ENCODE results near the gene TULP1. TPM values are rescaled to one million over a fixed set of nuclear protein-coding genes. Genes with fewer than 3 reads are reported as not detected.

Gene TULP1
- total RNA-seq, 1 experiment from 2014 or later, result not detected

DNA sequence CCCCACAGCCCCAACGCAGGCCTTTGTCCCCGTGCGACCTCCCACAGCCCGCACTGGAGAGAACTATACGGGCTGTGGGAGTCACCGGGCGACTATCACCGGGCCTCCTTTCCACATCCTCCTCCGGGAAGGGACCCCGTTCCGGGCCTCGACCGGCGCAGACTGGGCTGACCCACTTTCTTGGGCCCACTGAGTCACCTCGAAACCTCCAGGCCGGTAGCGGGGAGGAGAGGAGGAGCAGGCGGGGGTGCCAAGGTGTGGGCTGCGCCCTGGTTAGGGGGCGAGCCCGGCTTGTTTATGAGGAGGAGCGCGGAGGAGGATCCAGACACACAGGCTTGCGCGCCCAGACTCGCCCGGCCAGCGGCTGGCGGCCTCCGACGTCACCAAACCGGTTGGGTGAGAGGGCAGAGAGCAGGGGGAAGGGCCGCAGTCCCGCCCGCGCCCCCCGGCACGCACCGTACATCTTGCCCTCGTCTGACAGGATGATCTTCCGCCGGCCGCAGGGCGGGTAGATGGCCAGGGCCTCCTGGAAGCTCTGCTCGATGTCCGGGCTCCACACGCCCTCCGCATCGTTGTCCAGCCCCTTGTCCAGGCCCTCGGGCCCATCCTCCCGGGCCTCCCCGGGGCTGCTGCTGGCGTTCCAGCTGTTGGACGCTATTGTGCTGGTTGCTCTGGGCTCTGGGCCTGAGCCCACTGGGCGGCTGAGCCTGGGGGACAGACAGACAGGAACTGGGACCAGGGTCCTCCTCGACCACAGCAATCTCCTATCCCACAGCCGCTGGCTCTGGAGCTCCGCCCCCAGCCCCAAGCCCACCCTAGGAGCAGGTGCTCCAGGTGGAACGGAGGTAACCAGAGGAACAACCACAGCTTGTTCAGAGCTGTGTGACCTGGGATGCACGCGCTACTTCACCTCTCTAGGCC, 26.4 kb downstream of the TULP1 start:
- H3K9me3 ChIP-seq (ENCODE audit: control insufficient read depth, low read depth, low read length), result no peaks in the 10 kb centered on the region
- peak; percentile 92 for DNase-seq
- peak overlapping the region; percentile 93 for H2BK12ac ChIP-seq (ENCODE audit: insufficient read length, low read depth, low read length)
- H3K27me3 Mint-ChIP-seq (ENCODE audit: low read depth), result no peaks in the 10 kb centered on the region; the same call in none of the 2 replicates
- peak overlapping the region; percentile 17 for H3K27ac ChIP-seq (ENCODE audit: insufficient read length, low read depth, low read length)
- H4K91ac ChIP-seq (ENCODE audit: insufficient read length, low read depth, low read length), result peak overlapping the region; percentile 93
- no peaks in the 10 kb centered on the region for H3K79me1 ChIP-seq (ENCODE audit: insufficient read depth, low read depth, low read length, poor library complexity, severe bottlenecking)
- H3K4me1 ChIP-seq (ENCODE audit: insufficient read depth, low read length), result peaks cover 13% of the 10 kb centered on the region; the same call in 1 of the 2 replicates
- peak overlapping the region; percentile 96 for H3K4ac ChIP-seq (ENCODE audit: low read depth, low read length)
- H3K9ac ChIP-seq (ENCODE audit: extremely low read depth, insufficient read length, low read length), result peak overlapping the region; percentile 68
- H3T11ph ChIP-seq (ENCODE audit: low read length), result peak overlapping the region; percentile 8
- H3K27ac Mint-ChIP-seq, result peak overlapping the region; percentile 98 to 99 (median 99); a peak in 6 of 7 replicates
- peak overlapping the region; percentile 95 for H3K18ac ChIP-seq (ENCODE audit: insufficient read length, low read depth, low read length)
- peaks cover 19% of the 10 kb centered on the region for H3K23me2 ChIP-seq (ENCODE audit: insufficient read length, low read depth, low read length, poor library complexity, severe bottlenecking)
- no CpG with 5 or more reads among the region's 61 CpGs for WGBS (ENCODE audit: extremely low coverage, insufficient read length, low lambda C conversion rate)
- peak overlapping the region; percentile 52 to 61; a peak in 4 of 5 replicates for H3K4me3 Mint-ChIP-seq
- H2BK15ac ChIP-seq (ENCODE audit: low read depth, low read length), result no peak overlapping the region
- no peaks in the 10 kb centered on the region for H4K20me1 ChIP-seq (ENCODE audit: control insufficient read depth, insufficient read depth, insufficient read length)
- H2BK120ac ChIP-seq (ENCODE audit: low read depth, low read length, poor library complexity, severe bottlenecking), result peak overlapping the region; percentile 89
- H3K36me3 Mint-ChIP-seq (ENCODE audit: insufficient read depth in 1 of 3, low read depth in 3 of 3), result peaks cover 2 to 22% (median 10%) of the 10 kb centered on the region in 3 experiments; a peak in 5 of 7 replicates
- peak overlapping the region; percentile 85 for H3K14ac ChIP-seq (ENCODE audit: insufficient read depth, low read length)
- peak overlapping the region; percentile 37 for H2BK5ac ChIP-seq (ENCODE audit: insufficient read length, low read length)
- no peaks in the 10 kb centered on the region for H3K79me2 ChIP-seq (ENCODE audit: insufficient read depth, low read length)
- H3K23ac ChIP-seq (ENCODE audit: insufficient read length, low read depth, low read length), result no peak overlapping the region
- H3K4me1 Mint-ChIP-seq, result peaks cover 50 to 57% of the 10 kb centered on the region in 2 experiments
- H2BK20ac ChIP-seq (ENCODE audit: low read depth, low read length, poor library complexity, severe bottlenecking), result peak overlapping the region; percentile 32
- no peak overlapping the region for H4K8ac ChIP-seq (replicated peaks; ENCODE audit: insufficient read length, low read depth, low read length)
- no peak overlapping the region for H2AFZ ChIP-seq (ENCODE audit: low read length)
- H3K4me2 ChIP-seq (ENCODE audit: insufficient read depth, insufficient read length, low read length), result peak overlapping the region; percentile 47
- H2AK5ac ChIP-seq (ENCODE audit: insufficient read length, low read length), result peak overlapping the region; percentile 15
- no peak for TF ChIP-seq CTCF (conservative IDR thresholded peaks at IDR 0.05)
- H3K27me3 ChIP-seq (ENCODE audit: insufficient read depth, low read length), result no peaks in the 10 kb centered on the region
- H3K9me3 Mint-ChIP-seq, result no peaks in the 10 kb centered on the region; a peak in 1 of 5 replicates
- no peak overlapping the region for H3K56ac ChIP-seq (ENCODE audit: insufficient read length, low read depth, low read length)
- H4K5ac ChIP-seq (ENCODE audit: insufficient read length, low read depth, low read length), result peak overlapping the region; percentile 11
